Measurements from ENCODE around the gene ESRP2. TPM values are rescaled to one million over a fixed set of nuclear protein-coding genes. Genes with fewer than 3 reads are reported as not detected.

ESRP2 gene
- total RNA-seq, 4 donors from 2014 or later, result 61.3 to 87.5 (median 77.2) TPM

GRCh38 chr16:68227850-68228553, 7.9 kb downstream of the ESRP2 start:
- 14 to 57% methylated on average over 1 to 2 of the region's 2 CpGs for WGBS, 2 donors (ENCODE audit: low coverage in 1 of 2)
- Histone ChIP-seq H3K4me3 (no peak overlapping the region), H3K27me3 (no peaks in the 10 kb centered on the region), H3K4me1 (peaks cover 10 to 37% (median 25%) of the 10 kb centered on the region in 4 donors), H3K9me3 (no peaks in the 10 kb centered on the region), H3K27ac (peak overlapping the region; percentile 55 to 62 (median 59)), H3K36me3 (no peaks in the 10 kb centered on the region)
- no peak for DNase-seq
- no peak for TF ChIP-seq POLR2A (IDR thresholded peaks at IDR 0.05)
- TF ChIP-seq CTCF (IDR thresholded peaks at IDR 0.05), result peak in 1 of 5 experiments; percentile 2
- no peak for TF ChIP-seq POLR2AphosphoS5 (IDR thresholded peaks at IDR 0.05)
- TF ChIP-seq EP300 (IDR thresholded peaks at IDR 0.05; ENCODE audit: low read depth), result no peak
- in situ Hi-C loops (cut with MboI; ENCODE audit: low pct_ligation_motif_present in 1 of 4, low pct_unique_long_range_greater_than_20kb in 1 of 4, low sequenced_read_pairs in 3 of 4), result loop anchor here in 2 of 4 donors (10.0 to 25.0 kb wide), 2 partner anchors 141 to 153 kb away; partner anchors contain the start of gene NFATC3 (in 1 of the 2)
- intact Hi-C loops (cut with DNase I; ENCODE audit: low total_unique reads), result loop anchor here (5.0 kb wide), 2 partner anchors 241 to 1286 kb away; no protein-coding TSS in a partner anchor

DNA sequence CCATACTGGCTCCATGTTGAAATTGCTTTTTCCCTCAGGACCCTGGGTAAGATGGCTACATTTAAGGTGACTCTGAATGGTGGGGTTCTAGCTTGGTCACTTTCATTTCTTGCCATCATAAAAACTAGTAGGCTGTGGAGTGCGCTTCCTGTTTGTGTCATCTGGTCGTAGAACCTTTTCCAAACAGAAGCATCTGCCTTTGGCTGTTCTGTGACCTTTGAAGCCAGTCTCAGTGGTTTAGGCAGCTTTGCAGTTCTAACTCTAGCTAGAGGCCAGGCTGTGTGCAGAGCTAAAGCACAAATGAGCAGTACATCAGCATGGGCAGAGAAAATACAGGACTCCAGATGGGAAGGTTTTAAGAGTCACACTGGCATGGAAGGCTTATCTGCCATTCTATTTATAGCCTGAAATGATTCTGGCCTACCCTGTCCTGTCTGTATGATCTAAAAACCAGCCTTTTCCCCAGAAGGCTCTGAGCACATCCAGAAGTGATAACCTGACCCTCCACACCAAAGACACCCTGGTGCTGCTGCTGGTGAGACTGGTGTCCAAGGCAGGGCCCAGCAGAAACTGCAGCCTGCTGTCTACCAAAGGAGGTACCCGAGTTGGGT, 8.6 kb downstream of the ESRP2 start:
- Histone ChIP-seq H3K4me1 (peaks cover 10 to 31% (median 25%) of the 10 kb centered on the region in 4 donors), H3K9me3 (no peaks in the 10 kb centered on the region), H3K36me3 (no peaks in the 10 kb centered on the region), H3K27ac (peak overlapping the region; percentile 55 to 62 (median 59)), H3K4me3 (no peak overlapping the region), H3K27me3 (no peaks in the 10 kb centered on the region)
- intact Hi-C loops (cut with DNase I; ENCODE audit: low total_unique reads) (loop anchor here (5.0 kb wide), 2 partner anchors 240 to 1285 kb away; no protein-coding TSS in a partner anchor), in situ Hi-C loops (cut with MboI; ENCODE audit: low pct_ligation_motif_present in 1 of 4, low pct_unique_long_range_greater_than_20kb in 1 of 4, low sequenced_read_pairs in 3 of 4) (loop anchor here in 2 of 4 donors (10.0 to 25.0 kb wide), 2 partner anchors 140 to 152 kb away; partner anchors contain the start of gene NFATC3 (in 1 of the 2))
- DNase-seq, result no peak
- WGBS, 2 donors (ENCODE audit: low coverage in 1 of 2), result 25 to 26% methylated on average over 1 to 3 of the region's 3 CpGs
- TF ChIP-seq POLR2A (IDR thresholded peaks at IDR 0.05) (no peak), POLR2AphosphoS5 (IDR thresholded peaks at IDR 0.05) (peak in 1 of 3 donors; percentile 16)

DNA sequence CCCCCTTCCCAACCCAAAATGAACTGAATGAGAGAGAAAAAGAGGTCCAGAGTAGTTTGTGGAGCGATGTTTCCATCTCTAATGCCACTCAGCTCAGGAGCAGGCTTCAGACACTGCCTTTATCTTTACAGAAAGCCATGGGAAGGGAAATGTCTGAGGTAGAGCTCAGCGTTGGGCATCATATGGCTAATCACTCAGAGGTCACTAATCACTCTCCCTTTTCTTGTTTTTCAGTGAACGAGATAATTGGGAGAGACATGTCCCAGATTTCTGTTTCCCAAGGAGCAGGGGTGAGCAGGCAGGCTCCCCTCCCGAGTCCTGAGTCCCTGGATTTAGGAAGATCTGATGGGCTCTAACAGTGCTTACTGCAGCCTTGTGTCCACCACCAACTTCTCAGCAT, 9.8 kb downstream of the ESRP2 start:
- intact Hi-C loops (cut with DNase I; ENCODE audit: low total_unique reads), result loop anchor here (5.0 kb wide), 2 partner anchors 239 to 1284 kb away; no protein-coding TSS in a partner anchor
- Histone ChIP-seq H3K9me3 (no peaks in the 10 kb centered on the region), H3K4me3 (no peak overlapping the region), H3K4me1 (peaks cover 10 to 31% (median 25%) of the 10 kb centered on the region in 4 donors), H3K27me3 (no peaks in the 10 kb centered on the region), H3K27ac (no peak overlapping the region), H3K36me3 (no peaks in the 10 kb centered on the region)
- in situ Hi-C loops (cut with MboI; ENCODE audit: low pct_ligation_motif_present in 1 of 4, low pct_unique_long_range_greater_than_20kb in 1 of 4, low sequenced_read_pairs in 3 of 4), result loop anchor here in 2 of 4 donors (10.0 to 25.0 kb wide), 2 partner anchors 139 to 151 kb away; partner anchors contain the start of gene NFATC3 (in 1 of the 2)
- WGBS, 2 donors (ENCODE audit: low coverage in 1 of 2), result 87 to 100% methylated on average over 1 to 4 of the region's 4 CpGs
- TF ChIP-seq CTCF (IDR thresholded peaks at IDR 0.05) (no peak), POLR2AphosphoS5 (IDR thresholded peaks at IDR 0.05) (no peak), POLR2A (IDR thresholded peaks at IDR 0.05) (no peak), EP300 (IDR thresholded peaks at IDR 0.05; ENCODE audit: low read depth) (no peak)
- DNase-seq, result no peak

DNA sequence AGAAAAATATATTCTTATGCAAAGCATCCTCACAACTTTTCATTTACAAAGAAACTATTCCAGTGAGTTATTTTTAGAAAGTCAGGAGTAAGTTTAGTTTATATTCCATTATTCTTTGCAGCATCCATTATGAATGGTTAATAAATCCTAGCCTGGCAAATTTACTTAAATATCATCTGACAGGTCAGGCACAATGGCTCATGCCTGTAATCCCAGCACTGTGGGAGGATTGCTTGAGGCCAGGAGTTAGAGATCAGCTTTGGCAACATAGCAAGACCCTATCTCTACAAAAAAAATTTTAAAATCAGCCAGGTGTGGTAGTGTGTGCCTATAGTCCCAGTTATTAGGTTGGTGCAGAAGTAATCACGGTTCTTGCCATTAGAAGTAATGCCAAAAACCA, 12.9 kb downstream of the ESRP2 start:
- Histone ChIP-seq H3K4me3 (no peak overlapping the region), H3K9me3 (no peaks in the 10 kb centered on the region), H3K27me3 (no peaks in the 10 kb centered on the region), H3K36me3 (no peaks in the 10 kb centered on the region), H3K4me1 (peaks cover 7 to 13% (median 11%) of the 10 kb centered on the region in 4 donors), H3K27ac (no peak overlapping the region)
- DNase-seq, result no peak
- WGBS, 2 donors (ENCODE audit: low coverage in 1 of 2), result 94% methylated on average over 1 of the region's 1 CpG; no CpG with 5 or more reads in 1 of the 2 donors
- in situ Hi-C loops (cut with MboI; ENCODE audit: low pct_ligation_motif_present in 1 of 4, low pct_unique_long_range_greater_than_20kb in 1 of 4, low sequenced_read_pairs in 3 of 4) (loop anchor here in 1 of 4 donors (10.0 kb wide), 1 partner anchor 148 kb away; no protein-coding TSS in a partner anchor), intact Hi-C loops (cut with DNase I; ENCODE audit: low total_unique reads) (no loop called here)
- TF ChIP-seq POLR2AphosphoS5 (IDR thresholded peaks at IDR 0.05) (no peak), POLR2A (IDR thresholded peaks at IDR 0.05) (no peak), EP300 (IDR thresholded peaks at IDR 0.05; ENCODE audit: low read depth) (no peak), CTCF (IDR thresholded peaks at IDR 0.05) (no peak)
